ENCODE data around the gene TXNDC11.
A peak's percentile ranks its signal among the peaks of the same experiment; 100 is the strongest.
"Not testable (repeated sequence)": the region's sequence is repeated elsewhere in the genome, so short reads cannot be mapped to it uniquely, and the experiment has no call there.

The TXNDC11 gene, protein sequence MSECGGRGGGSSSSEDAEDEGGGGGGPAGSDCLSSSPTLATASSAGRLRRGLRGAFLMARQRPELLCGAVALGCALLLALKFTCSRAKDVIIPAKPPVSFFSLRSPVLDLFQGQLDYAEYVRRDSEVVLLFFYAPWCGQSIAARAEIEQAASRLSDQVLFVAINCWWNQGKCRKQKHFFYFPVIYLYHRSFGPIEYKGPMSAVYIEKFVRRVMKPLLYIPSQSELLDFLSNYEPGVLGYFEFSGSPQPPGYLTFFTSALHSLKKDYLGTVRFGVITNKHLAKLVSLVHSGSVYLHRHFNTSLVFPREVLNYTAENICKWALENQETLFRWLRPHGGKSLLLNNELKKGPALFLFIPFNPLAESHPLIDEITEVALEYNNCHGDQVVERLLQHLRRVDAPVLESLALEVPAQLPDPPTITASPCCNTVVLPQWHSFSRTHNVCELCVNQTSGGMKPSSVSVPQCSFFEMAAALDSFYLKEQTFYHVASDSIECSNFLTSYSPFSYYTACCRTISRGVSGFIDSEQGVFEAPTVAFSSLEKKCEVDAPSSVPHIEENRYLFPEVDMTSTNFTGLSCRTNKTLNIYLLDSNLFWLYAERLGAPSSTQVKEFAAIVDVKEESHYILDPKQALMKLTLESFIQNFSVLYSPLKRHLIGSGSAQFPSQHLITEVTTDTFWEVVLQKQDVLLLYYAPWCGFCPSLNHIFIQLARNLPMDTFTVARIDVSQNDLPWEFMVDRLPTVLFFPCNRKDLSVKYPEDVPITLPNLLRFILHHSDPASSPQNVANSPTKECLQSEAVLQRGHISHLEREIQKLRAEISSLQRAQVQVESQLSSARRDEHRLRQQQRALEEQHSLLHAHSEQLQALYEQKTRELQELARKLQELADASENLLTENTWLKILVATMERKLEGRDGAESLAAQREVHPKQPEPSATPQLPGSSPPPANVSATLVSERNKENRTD

DNA sequence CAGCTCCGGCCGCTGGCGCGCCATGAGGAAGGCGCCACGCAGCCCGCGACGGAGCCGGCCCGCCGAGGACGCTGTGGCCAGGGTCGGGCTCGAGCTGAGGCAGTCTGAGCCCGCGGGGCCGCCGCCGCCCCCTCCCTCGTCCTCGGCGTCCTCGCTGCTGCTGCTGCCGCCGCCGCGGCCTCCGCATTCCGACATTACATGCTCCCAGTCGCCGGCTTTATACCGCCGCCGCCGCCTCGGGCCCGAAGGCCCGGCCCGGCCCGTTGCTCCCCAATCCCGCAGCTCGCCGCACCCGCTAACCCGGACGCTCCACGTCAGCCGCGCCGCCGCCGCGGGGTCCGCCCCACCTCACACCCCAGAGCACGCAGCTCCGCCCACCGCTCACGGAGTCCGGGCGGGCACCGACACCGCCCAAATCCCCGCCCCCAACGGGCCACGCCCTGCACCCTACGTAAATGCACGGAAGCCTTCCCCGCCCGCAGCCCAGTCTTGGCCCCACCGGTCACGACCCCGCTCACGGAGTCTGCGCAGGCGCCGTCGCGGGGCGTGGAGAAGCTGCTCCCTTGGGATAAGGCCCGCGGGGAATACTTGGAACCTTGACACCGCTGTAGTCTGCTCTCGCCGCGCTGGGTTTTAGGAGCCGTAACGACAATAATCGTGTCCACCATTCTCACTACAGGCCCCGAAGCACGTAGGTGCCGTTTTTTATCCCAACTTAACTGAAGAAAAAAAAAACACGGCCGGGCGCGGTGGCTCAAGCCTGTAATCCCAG is at the start of gene TXNDC11:
Gene TXNDC11 (minus strand): TSS at position 322 of the 772 bp plus-strand sequence. CDS start 127 bp downstream, at position 195.
- peak; percentile 99 for DNase-seq

DNA sequence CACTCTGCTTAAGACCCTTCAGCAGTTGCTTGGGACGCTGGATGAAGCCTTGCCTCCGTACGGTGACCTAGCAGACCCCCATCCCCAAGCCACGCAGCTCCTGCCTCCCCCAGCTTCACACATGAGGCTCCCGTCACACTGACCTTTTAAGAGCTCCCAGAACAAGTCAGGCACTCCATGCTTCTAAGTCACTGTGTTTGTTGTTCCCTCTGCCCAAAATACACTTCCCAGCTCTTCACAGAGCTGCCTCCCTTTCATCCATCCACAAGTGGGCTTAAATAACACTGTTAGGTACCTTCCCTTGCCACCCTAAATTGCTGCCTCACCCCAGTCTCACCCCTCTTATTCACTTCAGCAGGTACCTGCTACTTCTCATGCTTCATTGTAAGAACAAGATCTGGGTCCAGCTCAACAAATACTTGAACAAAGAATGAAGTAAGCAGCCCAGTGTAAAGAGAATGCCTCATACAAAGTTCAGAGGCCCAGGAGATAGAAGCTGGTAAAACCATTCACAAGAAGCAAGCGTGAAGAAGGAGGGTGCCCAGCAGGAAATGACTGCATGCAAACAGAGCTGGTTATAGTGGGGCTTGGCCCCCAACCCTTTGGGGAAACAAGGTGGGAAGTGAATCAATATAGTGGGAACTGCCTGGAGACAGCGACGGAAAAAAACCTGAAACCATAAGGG is 48.6 kb upstream of the TXNDC11 start:
- no peak for DNase-seq

DNA sequence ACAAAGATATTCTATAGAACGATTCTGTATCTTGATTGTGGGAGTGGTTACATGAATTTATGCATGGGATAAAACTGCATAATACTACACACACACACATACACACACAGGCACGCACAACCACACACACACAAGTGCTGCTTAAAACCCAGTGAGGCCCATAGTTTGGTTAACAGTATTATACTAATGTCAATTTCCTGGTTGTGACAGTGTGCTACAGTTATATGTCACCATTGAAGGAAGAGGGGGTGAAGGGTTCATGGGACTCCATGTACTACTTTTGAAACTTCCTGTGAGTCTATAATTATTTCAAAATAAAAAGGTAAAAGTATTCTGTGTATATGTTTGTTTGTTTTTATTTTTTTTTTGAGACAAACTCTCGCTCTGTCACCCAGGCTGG is 46.3 kb upstream of the TXNDC11 start:
- DNase-seq = no peak

DNA sequence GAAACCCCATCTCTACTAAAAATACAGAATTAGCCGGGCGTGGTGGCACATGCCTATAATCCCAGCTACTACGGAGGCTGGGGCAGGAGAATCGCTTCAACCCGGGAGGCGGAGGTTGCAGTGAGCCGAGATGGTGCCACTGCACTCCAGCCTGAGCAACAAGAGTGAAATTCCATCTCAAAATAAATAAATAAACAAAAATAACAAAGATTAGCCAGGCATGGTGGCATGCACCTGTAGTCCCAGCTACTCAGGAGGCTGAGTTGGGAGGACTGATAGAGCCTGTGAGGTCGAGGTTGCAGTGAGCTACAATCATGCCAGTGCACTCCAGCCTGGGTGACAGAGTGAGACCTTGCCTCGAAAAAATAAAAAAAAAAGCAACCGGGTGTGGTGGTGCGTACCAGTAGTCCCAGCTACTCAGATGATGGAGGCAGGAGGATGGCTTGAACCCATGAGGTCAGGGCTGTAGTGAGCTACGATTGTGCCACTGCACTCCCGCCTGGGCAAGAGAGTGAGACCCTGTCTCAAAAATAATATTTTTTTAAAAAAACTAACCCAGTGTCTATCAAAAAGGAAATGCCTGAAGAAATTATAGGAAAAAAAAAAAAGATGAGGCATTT is 42.4 kb upstream of the TXNDC11 start:
- not testable (repeated sequence) for DNase-seq

DNA sequence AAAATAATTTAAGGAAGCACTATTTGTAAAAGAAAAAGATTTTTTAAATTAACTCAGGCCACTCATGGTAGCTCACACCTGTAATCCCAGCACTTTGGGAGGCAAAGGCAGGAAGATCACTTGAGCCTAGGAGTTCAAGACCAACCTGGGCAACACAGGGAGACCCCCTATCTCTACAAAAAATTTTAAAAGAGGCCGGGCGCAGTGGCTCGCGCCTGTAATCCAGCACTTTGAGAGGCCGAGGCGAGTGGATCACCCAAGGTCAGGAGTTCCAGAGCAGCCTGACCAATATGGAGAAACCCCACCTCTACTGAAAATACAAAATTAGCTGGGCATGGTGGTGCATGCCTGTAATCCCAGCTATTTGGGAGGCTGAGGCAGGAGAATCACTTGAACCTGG is 41.7 kb upstream of the TXNDC11 start:
- DNase-seq = not testable (repeated sequence)

DNA sequence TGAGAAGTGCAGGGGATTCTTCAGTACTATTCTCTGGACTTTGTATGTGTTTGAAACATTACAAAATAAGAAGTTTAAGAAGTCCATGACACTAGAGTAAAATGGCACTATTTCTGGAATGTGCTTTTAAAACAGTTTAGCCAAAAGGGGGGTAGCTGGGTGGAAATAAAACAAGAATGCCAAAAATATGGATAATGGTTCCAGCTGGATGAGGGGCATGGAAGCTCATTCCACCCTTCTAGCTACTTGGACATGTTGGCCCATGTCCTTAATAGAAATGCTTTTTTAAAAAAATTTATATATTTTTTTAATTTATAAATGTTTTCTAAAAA is 41.3 kb upstream of the TXNDC11 start:
- no peak for DNase-seq

DNA sequence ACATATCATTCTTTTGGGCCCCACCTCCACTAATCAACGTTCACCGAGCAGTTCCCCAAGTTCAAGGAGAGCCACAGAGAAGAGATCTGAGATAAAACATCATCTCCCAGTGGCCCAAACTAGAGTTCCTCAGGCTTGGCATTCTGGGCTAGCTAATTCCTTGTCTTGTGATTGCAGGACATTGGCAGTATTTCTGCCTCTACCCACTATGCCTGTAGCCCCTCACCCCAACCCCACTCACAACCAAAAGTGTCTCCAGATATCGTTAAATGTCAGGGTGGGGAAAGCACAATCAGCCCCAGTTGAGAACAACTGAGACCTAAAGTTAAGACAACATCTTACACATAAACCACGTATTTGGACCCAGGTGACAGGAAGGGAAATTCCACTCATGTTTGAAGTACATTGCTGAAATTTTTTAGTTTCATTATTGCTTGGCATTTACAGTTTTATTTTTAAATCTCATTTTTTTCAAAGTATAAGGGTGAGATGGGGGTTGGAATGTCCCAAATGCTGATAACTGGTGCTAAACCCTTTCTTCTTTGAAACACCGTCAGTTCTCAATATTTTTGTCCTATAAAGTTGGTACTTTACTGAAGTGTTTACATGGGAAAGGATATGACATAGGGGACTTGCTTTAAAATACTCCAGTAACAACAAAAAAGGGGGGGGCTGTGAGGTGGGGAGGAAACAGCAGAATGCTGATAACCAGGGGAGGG is 40.8 kb upstream of the TXNDC11 start:
- DNase-seq = peak; percentile 86

DNA sequence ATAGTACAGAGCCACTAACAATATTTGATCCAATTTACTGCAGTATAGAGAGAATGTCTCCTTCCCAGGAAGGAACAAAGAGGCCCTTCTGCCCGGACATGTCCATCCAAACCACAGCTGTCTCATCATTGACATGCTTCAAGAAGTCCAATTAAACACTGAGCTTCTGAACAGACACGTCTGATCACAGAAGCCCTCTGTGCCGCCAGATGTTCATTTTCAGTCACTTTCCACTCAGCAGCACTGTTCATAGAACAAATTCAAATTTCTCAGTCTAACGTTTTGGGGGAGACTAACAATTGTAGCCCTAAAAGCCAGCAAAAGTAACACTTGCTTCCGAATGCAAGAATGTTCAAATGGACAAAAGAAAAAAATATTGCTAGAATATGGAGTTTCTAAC is 39.1 kb upstream of the TXNDC11 start:
- DNase-seq = no peak

DNA sequence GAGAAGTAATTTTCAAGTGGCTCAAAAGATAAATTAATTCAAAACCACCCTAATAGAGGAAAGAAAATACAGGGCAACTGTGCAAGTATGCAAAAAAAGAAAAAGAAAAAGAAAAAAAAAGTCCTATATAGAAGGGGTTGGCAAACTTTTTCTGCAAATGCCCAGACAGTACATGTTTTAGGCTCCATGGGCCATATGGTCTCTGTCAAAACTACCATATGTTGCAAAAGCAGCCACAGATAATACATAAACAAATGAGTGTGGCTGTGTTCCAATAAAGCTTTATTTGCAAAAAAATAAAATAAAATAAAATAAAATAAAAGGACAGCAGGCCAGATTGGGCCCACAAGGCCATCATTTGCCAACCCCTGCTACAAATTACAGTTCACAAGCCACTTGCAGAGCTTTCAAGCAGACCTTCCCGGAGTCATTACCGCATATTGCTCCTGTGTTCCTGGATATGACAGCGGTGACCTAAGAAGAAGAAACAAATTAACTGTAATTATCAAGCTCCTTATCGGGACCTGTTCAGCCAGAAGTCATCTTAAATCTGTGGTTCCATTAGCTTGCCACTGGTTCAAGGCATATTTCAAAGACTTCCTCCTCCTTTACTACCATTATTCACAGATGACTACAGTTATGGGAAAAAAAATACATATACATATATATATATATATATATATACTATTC is 38.5 kb upstream of the TXNDC11 start:
- DNase-seq = no peak

DNA sequence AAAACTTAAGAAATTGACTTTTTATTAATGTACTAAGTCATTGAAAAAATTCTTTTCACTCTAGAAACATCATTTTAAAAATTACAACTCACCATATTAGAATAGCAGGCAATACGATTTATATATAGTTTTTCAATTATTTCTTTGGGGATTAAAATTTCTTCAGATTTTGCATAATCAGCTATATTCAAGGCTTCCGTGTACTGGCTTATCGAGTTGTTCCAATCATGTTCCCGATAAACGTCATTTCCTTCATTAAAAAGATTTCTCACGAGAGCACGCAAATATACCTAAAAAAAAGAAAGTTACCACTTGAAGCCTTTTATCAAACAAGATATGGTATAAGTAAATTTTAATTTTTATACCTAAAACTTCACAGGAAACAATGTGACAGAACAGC is 36.4 kb upstream of the TXNDC11 start:
- no peak for DNase-seq

DNA sequence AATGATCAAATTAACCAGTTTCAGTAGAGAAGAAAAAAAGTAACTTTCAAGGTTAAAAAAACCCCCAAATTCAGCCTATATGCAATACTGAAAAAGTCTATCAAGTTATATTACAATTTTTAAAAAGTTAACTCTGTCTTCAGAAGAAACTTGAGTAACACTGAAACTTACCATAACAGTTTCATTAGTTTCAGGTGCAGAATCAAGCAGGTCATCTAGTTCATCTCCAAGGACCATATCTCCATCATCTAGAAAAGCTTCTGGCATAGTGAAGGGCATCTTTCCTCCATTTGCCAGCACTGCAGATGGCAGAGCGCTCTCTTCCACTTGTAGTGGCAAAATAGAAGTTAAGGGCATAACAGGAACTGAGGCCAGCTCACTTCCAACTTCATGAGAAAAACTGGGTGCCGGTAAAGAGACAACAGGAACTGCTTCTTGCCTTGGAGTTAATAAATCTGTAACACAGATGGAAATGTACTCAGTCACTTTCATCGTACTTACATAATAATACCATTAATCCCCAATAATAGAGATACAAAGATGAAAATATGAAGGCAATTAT is 31.5 kb upstream of the TXNDC11 start:
- DNase-seq = no peak

DNA sequence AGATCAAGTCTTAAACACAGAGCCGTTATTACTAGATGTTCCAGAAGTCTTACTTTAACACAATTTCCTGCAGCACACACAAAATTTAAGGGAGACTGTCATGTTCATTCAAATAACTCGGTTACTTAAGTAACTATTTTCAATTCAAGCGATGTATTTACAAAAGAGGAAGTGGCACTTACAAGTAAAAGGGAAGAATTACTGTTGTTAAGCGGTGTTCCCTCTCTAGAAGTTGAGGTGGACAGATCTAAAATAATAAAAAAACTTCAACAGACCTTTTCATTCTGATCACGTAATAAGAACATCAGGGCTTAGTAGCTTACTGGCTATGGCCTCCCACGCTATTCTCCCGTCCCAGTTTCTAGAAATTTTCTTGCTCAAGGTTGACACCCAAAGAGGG is 26.2 kb upstream of the TXNDC11 start:
- no peak for DNase-seq

DNA sequence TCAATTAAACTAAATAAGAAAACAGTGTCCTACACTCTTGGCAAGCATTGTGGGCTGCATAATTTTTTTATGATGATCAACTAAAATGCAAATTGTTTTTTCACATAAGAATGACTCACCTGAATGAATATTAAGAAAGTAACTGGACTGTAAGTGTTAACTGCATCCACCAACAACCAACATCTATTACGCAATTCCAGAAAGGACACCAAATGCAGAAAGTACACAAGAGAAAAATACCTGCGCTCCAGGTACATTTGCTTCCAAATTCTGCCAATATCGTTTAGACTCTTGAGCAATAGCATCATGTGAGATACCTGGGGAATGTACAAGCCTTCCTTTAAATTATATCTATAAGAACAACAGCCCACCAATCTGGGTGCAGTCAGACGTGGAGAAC is 19.8 kb upstream of the TXNDC11 start:
- DNase-seq = no peak

DNA sequence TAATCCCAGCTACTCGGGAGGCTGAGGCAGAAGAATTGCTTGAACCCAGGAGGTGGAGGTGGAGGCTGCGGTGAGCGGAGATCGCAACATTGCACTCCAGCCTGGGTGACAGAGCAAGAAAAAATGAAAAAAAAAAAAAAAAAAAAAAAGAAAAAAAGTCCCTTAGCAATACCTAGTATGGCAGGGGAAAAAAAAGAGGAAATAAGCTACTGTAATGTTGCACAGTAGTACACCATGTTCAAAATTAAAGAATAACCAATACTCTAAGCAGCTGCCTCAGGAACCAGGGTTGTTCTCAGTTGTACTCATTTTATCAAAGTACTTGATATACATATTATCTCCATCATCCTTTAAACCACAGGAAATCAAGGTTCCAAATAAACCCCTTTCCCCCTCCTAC is 17.3 kb upstream of the TXNDC11 start:
- DNase-seq = no peak

DNA sequence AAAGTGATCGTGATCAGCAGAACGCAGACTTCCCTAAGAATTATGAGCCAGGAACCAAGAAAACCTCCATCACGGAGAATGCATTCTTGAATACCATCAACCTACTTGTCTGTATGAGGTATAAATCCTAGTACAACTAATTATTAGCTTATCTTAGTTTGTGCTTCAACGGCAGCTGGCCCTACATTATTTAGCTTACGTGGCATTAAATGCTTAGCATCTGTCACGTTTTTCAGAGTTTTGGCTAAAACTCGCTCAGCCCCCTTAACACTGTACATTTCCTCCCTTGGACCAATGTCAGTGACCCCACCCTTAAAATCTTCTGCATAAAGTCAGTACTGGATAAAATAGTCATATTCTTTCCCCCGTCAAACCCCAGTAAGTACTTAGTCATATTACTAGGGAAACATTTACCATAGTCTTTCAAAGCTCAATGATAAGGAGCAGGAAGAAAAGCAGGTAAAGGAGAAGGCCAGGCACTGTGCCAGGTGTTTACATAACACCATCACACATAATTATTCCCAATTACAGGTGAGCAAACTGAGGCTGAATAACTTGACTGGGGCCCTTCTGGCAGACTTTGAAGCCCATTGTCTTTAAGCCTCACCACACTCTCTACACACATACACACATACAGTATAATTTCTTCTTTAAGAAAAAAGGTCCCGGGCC is 16.6 kb upstream of the TXNDC11 start:
- DNase-seq = no peak

DNA sequence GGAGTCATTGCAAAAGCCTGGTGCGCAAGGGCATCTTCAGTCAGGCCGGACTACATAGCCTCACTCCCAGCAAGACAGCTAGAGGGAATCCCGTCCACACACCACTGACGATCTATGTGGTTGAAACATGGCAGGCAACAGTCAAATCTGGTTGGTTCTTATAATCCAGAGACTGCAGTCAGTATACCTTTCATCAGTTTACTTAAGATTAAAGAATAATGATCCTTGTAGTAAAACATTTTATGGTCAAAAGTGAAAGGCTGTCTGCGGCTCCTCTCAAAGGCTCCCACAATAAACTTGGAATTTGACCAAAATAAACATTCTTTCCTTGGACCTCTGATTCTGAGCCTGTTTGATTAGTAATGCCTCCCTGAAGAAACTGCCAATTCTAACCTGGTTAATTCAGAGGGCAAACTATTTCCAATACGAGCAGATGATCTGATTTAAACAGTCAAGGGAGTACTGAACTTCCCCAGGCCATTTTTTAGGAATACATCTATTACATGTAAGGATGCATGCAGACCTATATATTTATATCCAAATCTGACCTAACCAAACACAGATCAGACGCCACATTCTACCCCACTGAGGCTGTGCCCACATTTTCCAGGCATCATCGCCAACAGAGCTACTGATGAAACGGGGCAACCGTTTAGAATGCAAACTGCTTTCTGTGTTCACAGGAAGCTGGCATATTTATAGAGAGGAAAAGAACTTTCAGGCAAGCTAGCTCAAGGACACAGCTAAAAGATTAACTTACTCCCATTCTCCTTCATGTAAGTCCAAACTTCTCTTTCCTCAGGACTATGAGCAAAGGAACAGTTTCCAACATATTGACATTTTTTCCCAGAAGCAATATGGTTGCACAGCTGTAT is 15.3 kb upstream of the TXNDC11 start:
- DNase-seq = no peak

DNA sequence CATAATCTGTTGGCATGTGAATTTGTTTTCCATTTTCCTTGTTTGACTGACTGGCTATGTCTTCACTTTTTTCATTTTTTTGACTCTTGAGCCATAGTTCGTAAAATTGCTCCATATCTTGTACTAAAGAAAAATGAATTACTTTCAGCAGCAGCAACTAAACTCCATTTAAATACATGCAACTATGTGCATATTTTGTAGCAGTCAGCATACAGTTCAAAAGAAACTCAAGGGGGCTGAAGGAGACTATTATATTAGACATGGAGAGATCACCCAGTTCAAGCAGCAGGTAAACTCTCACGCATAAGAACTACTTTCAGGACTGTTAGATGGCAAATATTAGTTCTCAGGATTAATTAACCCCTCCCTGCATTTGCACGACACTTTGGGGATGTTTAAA is 13.6 kb upstream of the TXNDC11 start:
- no peak for DNase-seq

DNA sequence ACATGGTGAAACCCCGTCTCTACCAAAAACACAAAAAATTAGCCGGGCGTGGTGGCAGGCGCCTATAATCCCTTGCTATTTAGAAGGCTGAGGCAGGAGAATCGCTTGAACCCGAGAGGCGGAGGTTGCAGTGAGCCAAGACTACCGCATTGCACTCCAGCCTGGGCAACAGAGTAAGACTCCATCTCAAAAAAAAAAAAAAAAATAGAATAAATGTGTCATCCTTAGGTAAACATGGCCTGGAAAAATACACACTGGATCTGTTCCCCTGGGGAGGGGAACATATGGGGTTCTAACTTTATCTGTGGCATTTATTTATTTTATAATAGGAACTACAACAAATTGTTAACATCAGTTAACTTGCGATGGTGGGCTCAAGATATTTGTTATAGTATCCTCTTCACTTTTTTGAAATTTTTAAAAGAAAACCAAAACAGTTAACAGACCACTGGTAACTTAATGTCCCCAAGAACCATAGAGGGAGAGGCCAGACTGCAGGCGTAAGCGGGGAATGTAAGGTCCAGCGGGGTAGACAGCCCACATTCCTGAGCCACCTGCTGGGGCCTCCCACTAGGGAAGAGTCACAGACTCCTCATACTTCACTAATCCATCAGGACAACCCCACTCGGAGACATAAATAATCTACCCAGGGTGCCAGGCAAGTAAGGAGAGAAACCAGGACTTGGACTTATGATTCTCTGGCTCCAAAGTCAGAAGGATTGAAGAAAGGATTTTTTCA is 12.5 kb upstream of the TXNDC11 start:
- DNase-seq = no peak

Measured in activated CD4-positive, alpha-beta T cell treated with anti-CD3 and anti-CD28 coated beads, Interleukin-2, amount 50 U/mL, for 16 hours (primary cell).